Inferior parietal cortex (tissue), 1 donor: ENCODE measurements around the gene GPR61.

Source experiments
- DNase-seq: peaks from one replicate; pipeline ENCODE4 v3.0.0-alpha.2; 2016; ENCODE audit errors: extremely low spot score

The GPR61 gene

GRCh38 chr1:109539676-109540075, at the start of gene GPR61:
GPR61 (plus strand) TSS chr1:109539872; CDS start chr1:109543023, 3,151 bp downstream.
- peak; percentile 41 for DNase-seq

- DNase-seq = peak; percentile 88
Observed at GRCh38 chr1:109490029-109490933, 49.4 kb upstream of the GPR61 start.

DNA sequence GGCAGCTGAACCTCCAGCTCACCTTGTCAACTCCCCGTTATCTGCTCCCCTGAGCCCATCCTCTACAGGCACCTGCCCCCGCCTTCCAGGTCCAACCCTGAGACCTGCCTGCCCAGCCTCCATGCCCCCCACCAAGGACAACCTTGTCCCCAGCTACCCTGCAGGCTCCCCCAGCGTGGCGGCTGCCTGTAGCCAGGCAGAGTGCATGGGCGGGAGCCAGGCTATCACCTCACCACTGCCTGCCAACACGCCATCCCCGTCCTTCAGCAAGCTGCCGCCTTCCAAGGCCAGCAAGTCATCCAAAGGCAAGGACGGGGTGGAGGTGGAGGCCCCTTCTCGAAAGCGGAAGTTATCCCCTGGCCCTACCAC, 48.8 kb upstream of the GPR61 start:
- DNase-seq = no peak

DNA sequence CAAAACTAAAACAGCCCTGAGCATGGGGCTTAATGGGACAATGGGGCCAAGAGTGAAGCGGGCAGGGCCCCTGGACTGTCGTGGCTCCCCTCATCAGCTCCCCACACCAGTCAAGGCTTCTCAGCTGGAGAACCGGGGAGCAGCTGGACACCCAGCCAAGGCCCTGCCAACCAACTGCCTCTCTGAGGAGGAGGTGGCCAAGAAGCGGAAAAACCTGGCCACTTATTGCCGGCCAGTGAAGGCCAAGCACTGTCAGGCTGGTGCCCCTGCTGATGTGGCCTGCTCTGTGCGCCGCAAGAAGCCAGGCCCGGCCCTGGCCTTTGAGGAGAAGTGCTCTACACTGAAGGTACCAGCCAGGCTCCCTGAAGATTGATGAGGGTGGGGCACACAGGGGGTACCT, 48.3 kb upstream of the GPR61 start:
- DNase-seq = no peak

DNA sequence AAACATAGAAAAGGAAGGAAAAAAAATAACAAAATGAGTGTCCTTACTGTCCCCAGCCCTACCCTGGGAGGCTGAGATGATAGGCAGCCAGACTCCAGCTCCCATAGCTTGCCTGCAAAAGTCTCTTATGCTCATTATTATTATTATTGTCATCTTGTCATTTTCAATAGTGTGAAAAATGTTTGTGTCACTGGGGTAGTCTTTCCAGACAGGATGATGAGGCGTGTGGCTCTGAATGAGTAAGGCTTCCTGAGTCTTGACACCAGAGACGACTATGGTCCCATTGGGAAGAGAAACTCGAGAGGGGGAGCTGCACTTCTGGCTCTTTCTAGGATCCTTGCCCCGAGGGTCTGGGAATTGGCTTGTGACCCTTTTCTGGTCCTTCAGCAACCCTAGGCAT, 46.9 kb upstream of the GPR61 start:
- DNase-seq = no peak

- DNase-seq = no peak
Observed at GRCh38 chr1:109493227-109493626, 46.4 kb upstream of the GPR61 start.

DNA sequence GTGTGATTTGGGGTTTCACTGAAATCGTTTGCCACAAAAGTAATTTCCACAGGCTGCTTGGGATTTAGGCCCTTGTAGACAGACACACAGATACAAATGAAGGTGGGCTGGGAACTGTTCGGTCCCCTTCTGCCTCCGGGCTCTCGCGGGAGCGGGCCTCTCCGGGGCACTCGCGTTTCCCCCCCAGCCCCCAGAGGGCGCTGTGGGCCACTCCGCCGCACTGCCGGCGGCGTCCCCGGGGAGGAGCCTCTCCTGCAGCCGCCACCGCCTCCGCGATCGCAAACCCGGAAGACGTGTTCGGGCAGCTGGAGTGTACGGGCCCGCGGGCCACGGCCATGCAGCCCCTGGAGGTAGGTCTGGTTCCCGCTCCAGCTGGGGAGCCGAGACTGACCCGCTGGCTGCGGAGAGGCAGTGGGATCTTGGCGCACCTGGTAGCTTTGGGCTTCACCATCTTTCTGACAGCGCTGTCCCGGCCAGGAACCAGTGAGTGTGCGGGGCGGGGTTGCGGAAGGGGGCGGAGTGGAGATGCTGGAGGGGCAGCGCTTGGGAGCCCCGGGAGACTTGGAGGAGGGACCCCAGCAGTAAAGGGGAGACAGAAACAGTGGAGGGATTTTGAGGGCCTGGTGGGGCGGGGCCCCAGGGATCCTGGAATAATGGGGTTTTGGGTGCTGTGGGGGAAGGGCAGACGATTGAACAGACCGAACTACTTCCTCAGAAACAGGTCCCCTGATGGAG, 45.7 kb upstream of the GPR61 start, which contains the start of gene CYB561D1:
Gene CYB561D1 (plus strand): TSS at position 290 of the 735 bp plus-strand sequence. CDS start 46 bp downstream, at position 336.
- peak; percentile 89 for DNase-seq

- DNase-seq = no peak
Observed at GRCh38 chr1:109495738-109496137, 43.9 kb upstream of the GPR61 start.

GRCh38 chr1:109497449-109498160, 42.1 kb upstream of the GPR61 start:
- no peak for DNase-seq

- no peak for DNase-seq
Observed at GRCh38 chr1:109498161-109498801, 41.4 kb upstream of the GPR61 start.

GRCh38 chr1:109499081-109499480, 40.6 kb upstream of the GPR61 start:
- DNase-seq = no peak

- DNase-seq = no peak
Observed at GRCh38 chr1:109499661-109500536, 39.8 kb upstream of the GPR61 start.

DNA sequence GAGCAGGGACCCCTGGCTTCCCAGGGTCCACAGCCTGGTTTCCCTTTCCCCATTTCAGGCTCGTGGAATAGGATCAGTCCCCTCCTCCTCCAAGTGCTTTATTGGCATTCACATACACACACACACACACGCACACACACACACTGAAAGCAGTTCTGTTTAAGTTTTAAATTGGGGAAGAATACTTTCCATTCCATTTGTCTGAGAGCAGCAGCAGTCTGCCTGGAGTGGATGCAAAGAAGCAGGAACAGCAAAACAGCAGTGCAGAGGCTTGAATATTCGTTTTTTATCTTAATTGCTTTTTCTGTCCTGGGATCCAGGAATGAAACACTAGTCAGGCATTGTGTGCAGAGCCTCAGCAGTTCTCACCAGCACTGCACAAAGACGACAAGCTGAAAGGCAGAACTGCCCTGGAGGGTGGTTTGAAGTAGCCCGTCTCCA, 38.7 kb upstream of the GPR61 start:
- DNase-seq = no peak

DNA sequence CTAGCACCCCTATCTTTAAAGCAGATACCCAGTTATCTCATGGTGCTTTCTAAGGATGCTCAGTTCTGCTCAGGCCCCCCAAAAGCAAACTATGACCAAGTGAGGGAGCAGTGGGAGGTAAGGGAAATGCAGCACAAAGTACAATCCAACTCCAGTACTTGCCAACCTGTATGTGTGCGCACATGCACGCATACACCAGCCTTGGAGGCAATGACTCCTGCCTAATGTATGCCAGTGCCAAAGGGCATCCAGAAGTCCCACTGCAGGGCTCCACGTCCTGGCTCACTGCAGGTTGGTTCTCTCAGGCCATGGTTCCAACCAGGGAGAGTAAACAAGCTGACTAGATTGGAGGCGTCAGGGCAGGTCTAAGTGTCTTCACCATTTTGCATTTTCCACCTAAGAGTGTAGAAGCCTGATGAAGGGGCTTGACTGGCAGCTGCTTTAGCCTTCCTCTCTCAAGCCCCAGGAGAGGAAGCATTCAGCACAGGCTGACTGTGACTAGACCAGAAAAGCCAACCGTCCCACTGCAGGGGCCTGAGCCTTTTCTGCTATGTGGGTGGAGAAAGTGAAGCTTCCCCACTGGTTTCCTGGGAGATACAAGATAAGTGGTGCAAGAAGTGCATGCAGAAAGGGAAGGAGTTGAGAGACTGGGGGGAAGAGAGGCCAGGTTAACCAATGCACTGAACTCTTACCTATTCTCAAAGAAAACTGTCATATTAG, 37.9 kb upstream of the GPR61 start:
- no peak for DNase-seq

- no peak for DNase-seq
Observed at GRCh38 chr1:109502364-109502851, 37.3 kb upstream of the GPR61 start.

GRCh38 chr1:109503935-109504334, 35.7 kb upstream of the GPR61 start:
- no peak for DNase-seq

GRCh38 chr1:109504974-109505373, 34.7 kb upstream of the GPR61 start:
- no peak for DNase-seq

- DNase-seq = no peak
Observed at GRCh38 chr1:109508001-109508872, 31.4 kb upstream of the GPR61 start.

GRCh38 chr1:109508873-109509175, 30.8 kb upstream of the GPR61 start:
- DNase-seq = no peak
